Measurements from ENCODE around the gene FGF14. TPM values are rescaled to one million over a fixed set of nuclear protein-coding genes. Genes with fewer than 3 reads are reported as not detected.

Gene FGF14
- total and polyA plus RNA-seq, 7 experiments from 2014 or later: not detected

DNA sequence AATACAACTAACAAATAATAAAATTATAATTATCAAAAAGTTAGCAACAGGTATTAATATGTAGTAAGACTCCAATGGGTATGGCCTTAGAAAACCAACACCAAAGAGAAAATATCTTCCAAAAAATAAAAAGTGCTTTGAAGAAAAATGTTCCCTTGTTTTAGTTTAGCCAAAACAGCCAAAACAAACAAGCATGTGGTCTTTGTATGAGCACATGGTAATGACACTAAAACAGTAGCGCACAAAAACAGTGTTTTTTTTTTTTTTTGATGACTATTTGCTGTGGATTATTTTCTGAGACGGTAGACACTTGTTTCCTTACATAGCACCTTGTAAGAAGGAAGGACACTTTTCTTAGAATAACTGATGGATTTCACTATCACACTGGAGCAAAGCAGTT, 490.1 kb downstream of the FGF14 start:
- DNase-seq: no peak
- POLR2A ChIA-PET: no interaction called here
- intact Hi-C loops (cut with micrococcal nuclease): no loop called here
- Histone ChIP-seq H3K27me3 (ENCODE audit: control insufficient read depth in 2 of 2, insufficient read depth in 2 of 2, low read length in 2 of 2) (peaks cover 0 to 2% of the 10 kb centered on the region in 2 donors), H3K27ac (ENCODE audit: low read depth, low read length) (no peak overlapping the region), H3K9me3 (ENCODE audit: control insufficient read depth in 2 of 3, low read length in 3 of 3) (no peaks in the 10 kb centered on the region), H3K36me3 (ENCODE audit: control insufficient read depth in 2 of 3, insufficient read depth in 3 of 3, low read length in 3 of 3) (no peaks in the 10 kb centered on the region), H3K4me1 (ENCODE audit: control insufficient read depth in 2 of 2, insufficient read depth in 2 of 2, low read length in 2 of 2) (no peaks in the 10 kb centered on the region), H3K4me3 (ENCODE audit: low read length) (no peak overlapping the region)
- H3K27ac Mint-ChIP-seq: no peak overlapping the region
- H3K4me1 Mint-ChIP-seq: no peaks in the 10 kb centered on the region
- H3K36me3 Mint-ChIP-seq: no peaks in the 10 kb centered on the region
- no peak for ATAC-seq
- CTCF ChIA-PET: no interaction called here
- H3K9me3 Mint-ChIP-seq: peaks cover 0 to 12% (median 5%) of the 10 kb centered on the region in 11 donors
- no peak overlapping the region for H3K4me3 Mint-ChIP-seq
- H3K27me3 Mint-ChIP-seq: peaks cover 21 to 37% (median 29%) of the 10 kb centered on the region in 5 donors

DNA sequence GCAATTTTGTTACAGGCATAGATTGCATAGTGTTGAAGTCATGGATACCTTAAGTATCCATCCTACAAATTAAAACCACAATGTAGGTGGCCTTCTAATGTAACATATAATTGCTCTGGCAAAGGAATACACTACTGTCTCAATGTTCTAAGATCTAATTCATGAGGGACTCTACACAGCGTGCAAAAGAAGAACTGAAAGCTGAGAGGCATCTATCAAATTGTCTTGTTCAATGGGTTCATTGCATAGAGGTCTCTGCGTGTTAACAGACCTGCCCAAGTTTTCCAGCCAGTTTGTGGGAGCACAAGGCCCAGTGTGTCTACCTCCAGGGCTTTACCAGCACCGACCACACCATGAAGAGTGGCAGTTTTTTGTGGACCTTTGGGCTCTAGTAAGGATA, 498.0 kb downstream of the FGF14 start:
- Histone ChIP-seq H3K4me1 (ENCODE audit: control insufficient read depth in 2 of 2, insufficient read depth in 2 of 2, low read length in 2 of 2) (no peaks in the 10 kb centered on the region), H3K4me3 (ENCODE audit: low read length) (no peak overlapping the region), H3K27me3 (ENCODE audit: control insufficient read depth in 2 of 2, insufficient read depth in 2 of 2, low read length in 2 of 2) (no peaks in the 10 kb centered on the region), H3K36me3 (ENCODE audit: control insufficient read depth in 2 of 3, insufficient read depth in 3 of 3, low read length in 3 of 3) (no peaks in the 10 kb centered on the region), H3K27ac (ENCODE audit: low read depth, low read length) (no peak overlapping the region), H3K9me3 (ENCODE audit: control insufficient read depth in 2 of 3, low read length in 3 of 3) (no peaks in the 10 kb centered on the region)
- Mint-ChIP-seq H3K4me3 (no peak overlapping the region), H3K36me3 (no peaks in the 10 kb centered on the region), H3K4me1 (no peaks in the 10 kb centered on the region), H3K27ac (no peak overlapping the region), H3K9me3 (peaks cover 0 to 20% (median 5%) of the 10 kb centered on the region in 11 donors), H3K27me3 (peaks cover 0 to 6% (median 5%) of the 10 kb centered on the region in 5 donors)
- DNase-seq (no peak), ATAC-seq (no peak)
- ChIA-PET CTCF (no interaction called here), POLR2A (no interaction called here)
- intact Hi-C loops (cut with micrococcal nuclease): no loop called here

DNA sequence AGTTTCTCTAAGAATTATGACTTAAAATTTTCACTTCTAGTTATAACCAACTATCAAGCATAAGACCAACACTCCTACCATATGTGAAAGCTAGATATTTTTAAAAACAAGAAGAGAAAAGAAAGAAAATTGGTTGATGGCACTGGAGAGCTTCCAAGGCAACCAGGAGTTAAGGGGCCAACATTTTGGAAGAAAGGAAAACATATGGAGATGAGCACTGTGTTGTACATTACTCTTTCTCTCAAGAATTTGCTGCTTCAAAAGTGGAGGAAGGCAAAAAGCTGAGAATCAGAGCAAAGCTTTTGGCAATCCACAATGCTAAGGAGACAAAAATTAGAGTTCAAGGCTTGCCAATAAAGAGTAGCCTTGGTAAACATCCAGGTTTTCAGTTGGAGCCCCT, 503.2 kb downstream of the FGF14 start:
- Histone ChIP-seq H3K36me3 (ENCODE audit: control insufficient read depth in 2 of 3, insufficient read depth in 3 of 3, low read length in 3 of 3) (no peaks in the 10 kb centered on the region), H3K27me3 (ENCODE audit: control insufficient read depth in 2 of 2, insufficient read depth in 2 of 2, low read length in 2 of 2) (no peaks in the 10 kb centered on the region), H3K4me1 (ENCODE audit: control insufficient read depth in 2 of 2, insufficient read depth in 2 of 2, low read length in 2 of 2) (no peaks in the 10 kb centered on the region), H3K27ac (ENCODE audit: low read depth, low read length) (no peak overlapping the region), H3K9me3 (ENCODE audit: control insufficient read depth in 2 of 3, low read length in 3 of 3) (no peaks in the 10 kb centered on the region), H3K4me3 (ENCODE audit: low read length) (no peak overlapping the region)
- H3K27me3 Mint-ChIP-seq: no peaks in the 10 kb centered on the region
- DNase-seq (no peak), ATAC-seq (no peak)
- intact Hi-C loops (cut with micrococcal nuclease): no loop called here
- no peak overlapping the region for H3K27ac Mint-ChIP-seq
- H3K36me3 Mint-ChIP-seq: no peaks in the 10 kb centered on the region
- no peak overlapping the region for H3K4me3 Mint-ChIP-seq
- peaks cover 0 to 3% (median 0%) of the 10 kb centered on the region in 11 donors for H3K9me3 Mint-ChIP-seq
- ChIA-PET POLR2A (no interaction called here), CTCF (no interaction called here)
- no peaks in the 10 kb centered on the region for H3K4me1 Mint-ChIP-seq

DNA sequence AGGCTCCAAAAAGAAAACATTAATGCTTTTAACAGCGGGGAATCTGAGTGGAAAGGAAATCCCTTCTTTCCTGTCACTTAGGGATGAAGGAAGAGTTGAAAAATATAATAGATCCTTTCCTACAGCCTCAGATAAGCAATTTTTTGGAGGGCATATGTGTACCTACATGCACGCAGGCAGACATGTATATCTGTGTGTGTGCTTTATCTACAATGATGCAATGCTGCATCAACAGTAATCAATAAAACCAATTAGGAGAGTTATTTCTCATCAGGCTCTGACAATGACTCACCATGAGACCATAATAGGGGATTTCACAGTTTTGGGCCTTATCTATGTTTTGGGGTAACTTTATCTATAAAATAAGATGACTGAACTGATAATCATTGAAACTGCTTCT, 505.3 kb downstream of the FGF14 start:
- peaks cover 0 to 7% (median 0%) of the 10 kb centered on the region in 11 donors for H3K9me3 Mint-ChIP-seq
- no peaks in the 10 kb centered on the region for H3K4me1 Mint-ChIP-seq
- ChIA-PET POLR2A (no interaction called here), CTCF (no interaction called here)
- Histone ChIP-seq H3K36me3 (ENCODE audit: control insufficient read depth in 2 of 3, insufficient read depth in 3 of 3, low read length in 3 of 3) (no peaks in the 10 kb centered on the region), H3K27ac (ENCODE audit: low read depth, low read length) (no peak overlapping the region), H3K4me1 (ENCODE audit: control insufficient read depth in 2 of 2, insufficient read depth in 2 of 2, low read length in 2 of 2) (no peaks in the 10 kb centered on the region), H3K9me3 (ENCODE audit: control insufficient read depth in 2 of 3, low read length in 3 of 3) (no peaks in the 10 kb centered on the region), H3K27me3 (ENCODE audit: control insufficient read depth in 2 of 2, insufficient read depth in 2 of 2, low read length in 2 of 2) (no peaks in the 10 kb centered on the region), H3K4me3 (ENCODE audit: low read length) (no peak overlapping the region)
- H3K27me3 Mint-ChIP-seq: peaks cover 0 to 7% (median 0%) of the 10 kb centered on the region in 5 donors
- ATAC-seq (no peak), DNase-seq (no peak)
- no peak overlapping the region for H3K27ac Mint-ChIP-seq
- H3K36me3 Mint-ChIP-seq: no peaks in the 10 kb centered on the region
- no peak overlapping the region for H3K4me3 Mint-ChIP-seq
- intact Hi-C loops (cut with micrococcal nuclease): no loop called here

DNA sequence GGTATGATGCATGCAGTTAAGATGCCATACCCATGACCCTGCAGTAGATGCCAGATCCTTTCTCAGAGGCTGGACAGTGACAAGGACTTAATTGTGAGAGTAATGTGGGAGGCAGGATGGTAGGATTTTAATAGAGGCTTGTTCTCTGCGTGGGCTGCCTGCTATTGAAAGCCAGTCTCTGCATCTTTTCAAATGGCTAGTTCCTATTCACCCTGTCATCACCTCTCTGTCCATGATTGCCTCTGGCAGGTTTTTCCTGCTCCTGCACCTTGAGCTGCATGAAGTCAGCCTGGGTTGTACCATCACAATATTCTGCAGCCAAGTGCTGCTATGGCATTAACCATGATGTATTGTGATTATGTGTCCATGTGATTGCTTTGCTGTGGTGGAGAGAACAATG, 508.8 kb downstream of the FGF14 start:
- Mint-ChIP-seq H3K4me1 (no peaks in the 10 kb centered on the region), H3K36me3 (no peaks in the 10 kb centered on the region), H3K27ac (no peak overlapping the region), H3K27me3 (peaks cover 0 to 7% (median 0%) of the 10 kb centered on the region in 5 donors), H3K4me3 (no peak overlapping the region), H3K9me3 (peaks cover 0 to 7% (median 0%) of the 10 kb centered on the region in 11 donors)
- Histone ChIP-seq H3K4me1 (ENCODE audit: control insufficient read depth in 2 of 2, insufficient read depth in 2 of 2, low read length in 2 of 2) (no peaks in the 10 kb centered on the region), H3K9me3 (ENCODE audit: control insufficient read depth in 2 of 3, low read length in 3 of 3) (no peaks in the 10 kb centered on the region), H3K36me3 (ENCODE audit: control insufficient read depth in 2 of 3, insufficient read depth in 3 of 3, low read length in 3 of 3) (no peaks in the 10 kb centered on the region), H3K27ac (ENCODE audit: low read depth, low read length) (no peak overlapping the region), H3K27me3 (ENCODE audit: control insufficient read depth in 2 of 2, insufficient read depth in 2 of 2, low read length in 2 of 2) (no peaks in the 10 kb centered on the region), H3K4me3 (ENCODE audit: low read length) (no peak overlapping the region)
- CTCF ChIA-PET: no interaction called here
- DNase-seq: no peak
- POLR2A ChIA-PET: no interaction called here
- ATAC-seq: no peak
- intact Hi-C loops (cut with micrococcal nuclease): no loop called here

DNA sequence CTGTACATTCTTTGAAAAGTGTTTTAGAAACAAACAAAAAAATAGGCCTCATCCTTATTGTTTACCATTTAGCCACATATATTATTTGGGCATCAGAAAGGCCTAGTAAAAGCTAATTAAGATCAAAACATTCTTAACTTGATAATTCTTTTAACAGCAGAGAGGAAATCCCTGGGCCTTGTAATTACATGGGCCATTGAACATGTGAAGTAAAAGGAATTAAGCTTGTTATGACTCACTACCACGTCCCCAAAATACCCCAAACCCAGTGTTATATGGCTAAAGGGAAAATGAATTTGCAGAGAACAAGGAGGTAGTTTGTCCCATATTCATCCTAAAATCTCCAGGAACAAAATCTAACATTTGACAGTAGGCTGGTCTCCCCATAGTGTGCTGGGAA, 509.6 kb downstream of the FGF14 start:
- ChIA-PET POLR2A (no interaction called here), CTCF (no interaction called here)
- Histone ChIP-seq H3K36me3 (ENCODE audit: control insufficient read depth in 2 of 3, insufficient read depth in 3 of 3, low read length in 3 of 3) (no peaks in the 10 kb centered on the region), H3K27me3 (ENCODE audit: control insufficient read depth in 2 of 2, insufficient read depth in 2 of 2, low read length in 2 of 2) (no peaks in the 10 kb centered on the region), H3K4me1 (ENCODE audit: control insufficient read depth in 2 of 2, insufficient read depth in 2 of 2, low read length in 2 of 2) (no peaks in the 10 kb centered on the region), H3K4me3 (ENCODE audit: low read length) (no peak overlapping the region), H3K27ac (ENCODE audit: low read depth, low read length) (no peak overlapping the region), H3K9me3 (ENCODE audit: control insufficient read depth in 2 of 3, low read length in 3 of 3) (no peaks in the 10 kb centered on the region)
- H3K27me3 Mint-ChIP-seq: peaks cover 0 to 10% (median 0%) of the 10 kb centered on the region in 5 donors
- ATAC-seq: no peak
- intact Hi-C loops (cut with micrococcal nuclease): no loop called here
- no peaks in the 10 kb centered on the region for H3K36me3 Mint-ChIP-seq
- no peak overlapping the region for H3K4me3 Mint-ChIP-seq
- peaks cover 0 to 7% (median 0%) of the 10 kb centered on the region in 11 donors for H3K9me3 Mint-ChIP-seq
- no peak for DNase-seq
- H3K4me1 Mint-ChIP-seq: no peaks in the 10 kb centered on the region
- no peak overlapping the region for H3K27ac Mint-ChIP-seq

DNA sequence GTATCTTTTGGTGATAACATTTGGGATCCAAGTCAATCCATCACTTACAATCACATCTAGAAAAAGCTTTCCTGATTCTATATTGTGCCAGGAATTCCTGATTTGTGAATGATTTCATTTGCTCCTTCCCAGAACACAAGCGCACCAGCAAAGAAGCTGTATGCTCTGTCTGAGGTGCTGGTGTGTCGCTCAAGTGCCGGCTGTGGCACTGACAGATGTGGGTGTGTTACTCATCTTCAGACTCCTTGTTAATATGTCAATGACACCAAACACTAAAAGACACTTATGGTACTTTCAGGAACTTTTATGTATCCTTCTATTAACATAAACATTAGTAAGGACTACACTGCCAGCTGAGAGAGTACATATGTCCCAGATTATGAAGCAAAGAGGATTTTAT, 520.3 kb downstream of the FGF14 start:
- intact Hi-C loops (cut with micrococcal nuclease): no loop called here
- Histone ChIP-seq H3K27ac (ENCODE audit: low read depth, low read length) (no peak overlapping the region), H3K27me3 (ENCODE audit: control insufficient read depth in 2 of 2, insufficient read depth in 2 of 2, low read length in 2 of 2) (no peaks in the 10 kb centered on the region), H3K9me3 (ENCODE audit: control insufficient read depth in 2 of 3, low read length in 3 of 3) (no peaks in the 10 kb centered on the region), H3K4me3 (ENCODE audit: low read length) (no peak overlapping the region), H3K4me1 (ENCODE audit: control insufficient read depth in 2 of 2, insufficient read depth in 2 of 2, low read length in 2 of 2) (no peaks in the 10 kb centered on the region), H3K36me3 (ENCODE audit: control insufficient read depth in 2 of 3, insufficient read depth in 3 of 3, low read length in 3 of 3) (no peaks in the 10 kb centered on the region)
- POLR2A ChIA-PET: interaction anchor here (0.6 kb wide), 1 partner anchor 177 kb away, joined by 3 read pairs; no protein-coding TSS in a partner anchor
- Mint-ChIP-seq H3K4me3 (no peak overlapping the region), H3K9me3 (peaks cover 0 to 4% (median 0%) of the 10 kb centered on the region in 11 donors), H3K36me3 (no peaks in the 10 kb centered on the region), H3K4me1 (no peaks in the 10 kb centered on the region), H3K27ac (no peak overlapping the region), H3K27me3 (peaks cover 0 to 14% (median 8%) of the 10 kb centered on the region in 5 donors)
- CTCF ChIA-PET: no interaction called here
- DNase-seq: no peak
- ATAC-seq: no peak
